RPMI7951 (cell line): ENCODE data around the gene ACOT8. TPM values are rescaled to one million over a fixed set of nuclear protein-coding genes. Genes with fewer than 3 reads are reported as not detected.
"Not testable (repeated sequence)": the region's sequence is repeated elsewhere in the genome, so short reads cannot be mapped to it uniquely, and the experiment has no call there.

Source experiments
- DNase-seq: peaks from one replicate; pipeline ENCODE4 v3.0.0-alpha.2; 2012; ENCODE audit warnings: low read depth
- total RNA-seq: library from RNA; depleted of rRNA; stranded (reverse); fragments of >200 nt; shearing (Covaris generic); gene quantifications from 2 replicates; pipeline ENCODE4 v1.2.3, GENCODE V29; 2014

ACOT8 gene
- total RNA-seq, 1 experiment from 2014 or later = 102 TPM

DNA sequence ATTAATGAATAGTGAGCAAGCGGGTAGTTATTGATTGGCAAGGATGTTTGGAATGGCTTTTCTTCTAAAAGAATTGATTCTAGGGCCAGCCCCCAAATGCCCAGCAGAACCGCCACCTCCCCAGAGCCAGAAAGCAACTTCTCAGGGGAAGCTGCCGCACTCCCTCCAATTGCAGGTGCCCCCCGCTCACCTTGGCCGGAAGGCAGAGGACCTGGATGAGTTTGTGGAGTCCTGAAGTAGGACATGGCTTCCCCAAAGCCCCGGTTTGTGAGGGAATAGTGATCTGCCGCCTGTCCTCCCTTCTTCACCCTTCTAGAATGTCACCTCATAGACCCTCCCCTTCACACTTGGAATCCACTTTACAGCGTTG, 30.1 kb upstream of the ACOT8 start, which contains the start of gene SPATA25:
Gene SPATA25 (minus strand): TSS at position 277 of the 370 bp plus-strand sequence. CDS start 32 bp downstream, at position 245.
- no peak for DNase-seq

- no peak for DNase-seq
Observed at GRCh38 chr20:45886590-45887345, 29.6 kb upstream of the ACOT8 start.

DNA sequence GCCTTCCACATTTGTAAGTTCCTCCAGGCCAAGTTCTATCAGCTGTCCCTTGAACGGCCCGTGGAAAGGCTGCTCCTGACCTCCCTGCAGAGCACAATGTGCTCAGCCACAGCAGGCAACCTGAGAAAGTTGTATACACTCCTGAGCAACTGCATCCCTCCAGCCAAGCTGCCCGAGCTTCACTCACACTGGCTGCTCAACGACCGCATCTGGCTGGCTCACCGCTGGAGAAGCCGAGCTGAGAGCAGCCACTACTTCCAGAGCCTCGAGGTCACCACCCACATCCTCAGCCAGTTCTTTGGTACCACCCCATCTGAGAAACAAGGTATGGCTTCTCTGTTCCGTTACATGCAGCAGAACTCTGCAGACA, 25.9 kb upstream of the ACOT8 start:
- DNase-seq = no peak

DNA sequence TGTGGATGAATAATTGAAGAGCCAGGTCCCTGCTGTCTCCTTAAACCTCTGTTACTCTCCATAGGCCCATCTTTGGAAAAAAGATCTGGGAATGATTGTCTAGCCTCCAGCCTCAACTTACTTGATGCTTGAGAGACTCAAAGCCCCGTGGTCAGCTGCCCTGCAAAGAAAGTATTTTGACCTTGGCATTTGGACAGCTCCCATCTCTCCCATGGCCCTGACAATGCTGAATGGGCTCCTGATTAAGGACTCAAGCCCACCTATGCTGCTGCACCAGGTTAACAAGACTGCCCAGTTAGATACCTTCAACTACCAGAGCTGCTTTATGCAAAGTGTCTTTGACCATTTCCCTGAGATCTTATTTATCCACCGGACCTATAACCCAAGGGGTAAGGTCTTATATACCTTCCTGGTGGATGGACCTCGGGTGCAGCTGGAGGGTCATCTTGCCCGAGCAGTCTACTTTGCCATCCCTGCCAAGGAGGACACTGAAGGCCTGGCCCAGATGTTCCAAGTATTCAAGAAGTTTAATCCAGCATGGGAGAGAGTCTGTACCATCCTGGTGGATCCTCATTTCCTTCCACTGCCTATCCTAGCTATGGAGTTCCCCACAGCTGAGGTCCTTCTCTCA, 25.4 kb upstream of the ACOT8 start:
- no peak for DNase-seq

DNA sequence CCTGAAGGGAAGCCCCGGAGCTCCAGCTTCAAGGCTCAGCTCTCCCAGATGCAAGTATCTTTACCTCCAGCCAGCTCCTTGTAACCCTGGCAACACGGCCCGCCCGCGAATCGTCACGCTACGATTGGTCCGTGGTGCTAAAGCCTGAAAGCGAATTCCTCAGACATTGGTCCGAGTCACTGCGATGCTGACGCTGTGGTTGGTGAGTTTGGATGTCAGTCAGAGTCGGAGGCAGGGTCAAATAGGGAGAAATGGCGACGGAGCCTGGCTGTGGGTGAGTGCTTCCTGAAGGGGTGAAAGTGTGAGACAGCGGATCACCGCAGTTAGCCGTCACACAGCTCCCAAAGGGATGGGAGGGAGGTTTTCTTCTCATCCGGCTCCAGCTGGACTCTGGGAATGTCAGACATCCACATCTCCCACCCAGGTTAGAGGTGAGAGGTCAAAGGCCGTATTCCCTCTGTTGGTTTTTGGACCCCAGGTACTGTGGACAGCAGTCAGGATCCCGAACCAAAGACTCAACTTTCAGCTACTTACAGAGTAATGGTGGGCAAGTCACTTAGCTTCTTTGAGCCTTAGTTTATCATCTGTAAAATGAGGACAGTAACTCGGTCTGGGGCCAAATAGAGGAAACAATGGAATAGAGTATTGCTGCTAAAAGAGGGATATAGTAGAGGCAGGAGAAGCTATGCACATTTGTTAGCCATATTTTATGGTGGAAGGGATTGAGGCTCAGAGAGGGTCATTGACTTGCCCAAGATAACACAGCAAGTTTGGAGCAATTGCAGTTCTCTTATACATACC, 24.0 kb upstream of the ACOT8 start, which contains the start of gene ZSWIM1:
Gene ZSWIM1 (plus strand): TSS at position 240 of the 801 bp plus-strand sequence. CDS start 1,366 bp downstream, outside the sequence.
- DNase-seq = peak; percentile 100

GRCh38 chr20:45878076-45878761, 21.0 kb upstream of the ACOT8 start:
- no peak for DNase-seq

DNA sequence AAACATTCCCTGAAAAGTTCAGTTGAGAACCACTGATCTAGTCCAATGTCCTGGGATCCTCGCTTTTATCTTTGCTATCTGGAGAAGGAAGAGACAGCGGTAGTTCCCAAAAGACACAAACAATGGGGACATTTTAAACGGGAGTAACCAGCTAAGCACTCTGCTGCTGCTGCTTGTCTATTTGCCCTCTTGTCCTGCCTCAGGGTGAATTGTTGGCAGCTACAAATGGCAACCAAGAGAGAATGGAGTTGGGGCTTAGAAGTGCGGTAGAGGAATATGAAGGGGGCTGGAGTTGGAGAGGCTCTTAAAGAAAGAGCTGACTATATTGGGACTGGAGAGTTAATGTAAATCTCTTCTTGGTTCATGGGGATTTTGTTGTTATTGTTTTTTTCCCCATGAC, 17.4 kb upstream of the ACOT8 start:
- no peak for DNase-seq

DNA sequence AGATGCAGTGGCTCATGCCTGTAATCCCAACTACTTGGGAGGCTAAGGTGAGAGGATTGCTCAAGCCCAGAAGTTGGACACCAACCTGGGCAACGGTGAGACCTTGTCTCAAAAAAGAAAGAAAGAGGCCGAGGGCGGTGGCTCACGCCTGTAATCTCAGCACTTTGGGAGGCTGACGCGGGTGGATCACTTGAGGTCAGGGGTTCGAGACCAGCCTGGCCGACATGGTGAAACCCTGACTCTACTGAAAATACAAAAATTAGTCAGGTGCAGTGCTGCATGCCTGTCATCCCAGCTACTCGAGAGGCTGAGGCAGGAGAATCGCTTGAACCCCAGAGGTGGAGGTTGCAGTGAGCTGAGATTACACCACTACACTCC, 16.9 kb upstream of the ACOT8 start:
- not testable (repeated sequence) for DNase-seq

DNA sequence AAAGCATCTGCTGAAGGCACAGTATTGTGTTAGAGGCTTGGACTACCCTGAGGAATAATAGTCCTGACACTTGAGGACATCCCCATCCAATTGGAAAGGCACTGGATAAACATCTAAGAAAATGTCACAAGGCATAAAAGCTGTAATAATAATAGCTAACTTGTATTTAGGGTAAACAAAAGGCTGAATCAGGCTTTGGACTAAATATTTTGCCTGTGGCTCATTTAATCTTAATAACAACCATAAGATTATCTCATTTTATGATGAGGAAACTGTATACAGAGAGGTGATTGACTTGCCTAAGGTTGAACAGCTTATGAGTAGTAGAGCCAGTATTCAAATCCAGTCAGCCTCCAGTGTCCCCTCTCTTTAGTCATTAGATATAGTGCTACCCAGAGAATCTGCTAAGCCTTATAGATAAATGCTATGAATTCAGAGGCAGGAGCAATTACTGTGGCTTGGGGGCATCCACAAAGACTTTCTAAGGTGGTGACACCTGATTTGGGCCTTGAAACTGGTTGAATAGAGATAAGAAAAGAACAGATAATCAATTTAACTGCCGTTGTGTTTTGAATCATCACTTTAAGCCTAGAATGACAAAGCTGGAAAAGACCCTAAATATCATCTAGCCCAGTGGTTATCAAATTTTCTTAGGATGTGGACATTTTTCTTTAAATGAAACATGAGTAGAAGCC, 16.4 kb upstream of the ACOT8 start:
- DNase-seq = no peak

- DNase-seq = no peak
Observed at GRCh38 chr20:45872626-45873025, 15.4 kb upstream of the ACOT8 start.

DNA sequence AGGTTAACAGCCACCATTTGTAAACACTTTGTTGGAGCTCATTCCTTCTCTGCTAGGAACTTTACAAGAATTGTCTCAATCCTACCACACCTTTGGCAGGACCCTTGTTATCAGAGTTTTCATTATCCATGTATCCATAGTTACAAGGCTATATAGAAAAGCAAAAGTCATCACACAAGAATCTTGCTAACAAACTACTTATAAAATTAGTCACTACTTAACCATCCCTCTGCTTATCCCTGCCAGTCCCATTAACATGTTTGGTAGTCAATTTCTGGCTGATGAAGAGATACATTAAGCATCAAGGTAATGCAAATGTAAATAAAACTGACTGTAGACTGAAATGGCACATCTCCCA, 10.6 kb upstream of the ACOT8 start:
- DNase-seq = peak; percentile 41

DNA sequence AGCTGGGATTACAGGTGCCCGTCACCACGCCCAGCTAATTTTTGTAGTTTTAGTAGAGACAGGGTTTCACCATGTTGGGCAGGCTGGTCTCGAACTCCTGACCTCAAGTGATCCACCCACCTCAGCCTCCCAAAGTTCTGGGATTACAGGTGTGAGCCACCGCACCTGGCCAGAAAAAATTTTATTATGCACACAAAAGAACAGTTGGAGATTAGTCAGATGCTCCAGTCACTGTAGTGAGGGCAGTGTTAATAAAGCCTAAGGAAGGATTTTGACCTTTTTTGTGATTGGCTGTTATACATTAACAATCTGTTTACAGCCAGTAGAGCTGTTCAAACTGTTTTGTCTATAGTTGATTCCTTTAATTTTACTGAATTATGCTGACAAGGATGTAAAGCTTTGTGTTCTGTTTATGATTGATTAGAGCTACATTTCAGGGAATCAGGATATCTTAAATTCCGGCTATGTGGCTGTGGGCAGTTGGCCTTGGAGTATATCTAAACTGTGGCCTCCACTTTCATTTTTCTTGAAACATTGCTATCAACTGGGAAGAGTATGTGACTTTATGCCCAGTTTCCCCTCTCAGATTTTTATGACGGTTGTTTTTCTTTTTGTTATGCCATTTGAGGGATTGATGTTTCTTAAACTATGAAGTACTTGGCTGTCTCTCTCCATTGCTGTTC, 10.1 kb upstream of the ACOT8 start:
- no peak for DNase-seq

DNA sequence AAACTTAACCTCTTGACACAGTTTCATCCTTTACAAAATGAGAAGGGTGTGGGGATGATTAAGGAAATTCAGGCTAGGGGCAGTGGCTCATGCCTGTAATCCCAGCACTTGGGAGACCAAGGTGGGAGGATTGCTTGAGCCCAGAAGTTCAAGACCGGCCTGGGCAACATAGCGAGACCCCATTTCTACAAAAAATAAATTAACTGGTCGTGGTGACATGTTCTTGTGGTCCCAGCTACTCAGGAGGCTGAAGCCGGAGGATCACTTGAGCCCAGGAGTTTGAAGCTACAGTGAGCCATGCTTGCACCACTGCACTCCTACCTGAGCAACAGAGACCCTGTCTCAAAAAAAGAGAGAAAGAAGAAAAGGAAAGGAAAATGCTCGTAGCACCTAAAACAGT, 9.3 kb upstream of the ACOT8 start:
- DNase-seq = no peak

DNA sequence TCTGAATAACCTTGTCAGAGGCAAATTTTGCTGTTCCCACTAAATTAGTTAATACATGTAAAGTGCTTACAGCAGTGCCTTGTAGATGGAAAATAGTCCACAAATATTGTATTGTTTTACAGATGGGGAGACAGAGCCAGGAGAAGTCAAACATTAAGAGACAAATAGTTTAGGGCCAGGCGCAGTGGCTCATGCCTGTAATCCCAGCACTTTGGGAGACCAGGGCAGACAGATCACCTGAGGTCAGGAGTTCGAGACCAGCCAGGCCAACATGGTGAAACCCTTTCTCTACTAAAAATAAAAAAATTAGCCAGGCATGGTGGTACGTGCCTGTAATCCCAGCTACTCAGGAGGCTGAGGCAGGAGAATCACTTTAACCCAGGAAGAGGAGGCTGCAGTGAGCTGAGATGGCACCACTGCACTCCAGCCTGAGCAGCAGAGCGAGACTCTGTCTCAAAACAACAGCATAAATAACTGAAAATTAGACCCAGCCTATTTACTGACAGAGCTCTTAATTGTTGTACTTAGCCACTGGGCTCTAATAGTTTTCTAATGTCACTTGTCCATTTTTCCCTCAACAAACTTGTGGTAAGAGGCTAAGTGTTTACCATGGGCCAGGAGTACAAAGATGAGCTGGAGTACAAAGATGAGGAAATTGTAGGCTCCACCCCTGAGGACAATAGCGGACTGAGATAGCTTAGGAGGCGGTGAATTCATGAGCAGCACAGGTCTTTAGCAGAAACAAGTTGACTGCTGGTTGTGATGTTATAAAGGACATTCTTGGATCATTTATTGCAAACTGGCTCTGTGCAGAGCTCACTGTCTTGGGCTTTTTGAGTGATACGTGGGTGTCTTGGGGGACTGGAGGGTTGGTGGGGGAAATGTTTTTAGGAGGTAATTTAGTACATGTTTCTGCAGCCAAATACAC, 6.6 kb upstream of the ACOT8 start:
- no peak for DNase-seq

GRCh38 chr20:45861221-45862075, 4.3 kb upstream of the ACOT8 start:
- peak; percentile 19 for DNase-seq

- no peak for DNase-seq
Observed at GRCh38 chr20:45860560-45861220, 3.5 kb upstream of the ACOT8 start.

DNA sequence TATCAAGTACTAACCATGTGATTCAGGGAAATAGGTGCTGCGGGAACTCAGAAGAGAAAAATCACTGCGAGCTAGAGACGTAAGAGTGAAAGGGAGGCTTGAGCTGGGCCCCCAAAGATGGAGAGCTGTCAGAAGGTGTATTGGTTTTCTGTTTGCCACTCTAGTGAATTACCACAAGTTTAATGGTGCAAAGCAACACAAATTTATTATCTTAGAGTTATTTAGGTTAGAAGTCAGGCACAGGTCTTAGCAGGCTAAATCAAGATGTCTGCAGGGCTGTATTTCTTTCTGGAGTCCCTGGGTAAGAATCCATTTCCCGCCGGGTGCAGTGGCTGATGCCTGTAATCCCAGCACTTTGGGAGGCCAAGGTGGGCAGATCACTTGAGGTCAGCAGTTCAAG, 2.7 kb upstream of the ACOT8 start:
- DNase-seq = no peak

DNA sequence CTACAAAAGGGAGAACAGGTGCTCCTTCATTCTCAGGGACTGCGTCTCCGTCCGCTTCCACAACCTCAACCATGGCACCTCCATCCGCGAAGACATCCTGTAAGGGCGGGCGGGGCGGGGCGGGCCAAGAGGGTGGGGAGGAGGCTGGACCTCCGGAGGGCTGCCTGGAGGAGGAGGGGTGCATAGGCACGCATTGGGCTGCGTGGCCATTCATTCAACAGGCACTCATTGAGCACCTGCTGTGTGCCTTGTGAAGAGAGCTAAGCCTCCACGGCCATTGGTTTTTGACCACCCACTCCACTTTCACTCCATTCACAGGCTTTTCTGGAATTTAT, 657 bp upstream of the ACOT8 start:
- DNase-seq = peak; percentile 48
